GM18951 (cell line): Measurements from ENCODE around the gene CSNK1G1.
"Not testable (repeated sequence)": the region's sequence is repeated elsewhere in the genome, so short reads cannot be mapped to it uniquely, and the experiment has no call there.

Experiments
- POLR2A ChIP-seq: IDR thresholded peaks from 4 replicates; pipeline ENCODE4 v1.6.1; 2011; ENCODE audit warnings: mild to moderate bottlenecking; ENCODE audit not compliant: insufficient read length, insufficient read depth; ENCODE audit errors: extremely low read depth
- in situ Hi-C: fragments of 300-500 bp; cut with MboI; formaldehyde crosslinking; loops from one replicate; pipeline ENCODE4 v1.12.0; 2022; ENCODE audit warnings: low sequenced_read_pairs, mixed read lengths, inconsistent platforms; ENCODE audit not compliant: unreplicated experiment

CSNK1G1 gene

GRCh38 chr15:64122444-64122843 is 233.5 kb downstream of the CSNK1G1 start:
- in situ Hi-C loops: no loop called here
- TF ChIP-seq POLR2A: no peak

- in situ Hi-C loops: no loop called here
- no peak for TF ChIP-seq POLR2A
Measured at GRCh38 chr15:64121614-64122013, 234.4 kb downstream of the CSNK1G1 start.

- in situ Hi-C loops: not testable (repeated sequence)
Measured at GRCh38 chr15:64120322-64120721, 235.7 kb downstream of the CSNK1G1 start.

DNA sequence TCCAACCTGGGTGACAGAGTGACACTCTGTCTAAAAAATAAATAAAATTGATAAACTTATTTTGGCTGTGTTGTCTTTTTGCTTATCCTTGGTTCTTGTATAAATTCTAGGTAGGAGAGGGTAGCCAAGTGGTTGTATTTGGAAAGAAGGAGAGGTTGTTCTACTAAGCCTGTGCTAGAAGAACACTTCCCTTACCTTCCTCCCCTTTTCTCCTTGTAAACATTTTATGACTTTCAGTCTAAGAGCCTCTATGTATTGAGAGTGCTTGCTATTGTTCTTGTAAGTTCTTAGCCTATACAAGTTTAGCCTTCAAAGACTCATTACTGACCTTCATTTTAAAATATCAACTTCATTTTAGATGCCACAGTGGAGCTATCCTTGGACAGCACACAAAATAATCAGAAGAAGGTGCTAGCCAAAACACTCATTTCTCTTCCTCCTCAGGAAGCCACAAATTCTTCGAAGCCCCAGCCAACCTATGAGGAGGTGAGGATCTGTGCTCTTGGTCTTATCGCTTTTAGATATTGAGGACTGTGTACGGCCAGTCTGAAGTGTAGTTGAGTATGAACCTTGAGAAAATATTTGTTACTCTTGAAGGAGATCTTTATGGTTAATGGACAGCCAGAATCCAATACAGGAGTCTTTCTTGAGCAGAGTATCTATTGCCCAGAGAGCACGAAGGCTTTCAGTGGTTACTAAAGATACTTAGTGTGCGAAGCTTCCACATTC is 238.1 kb downstream of the CSNK1G1 start:
- no peak for TF ChIP-seq POLR2A
- in situ Hi-C loops: no loop called here
